GM21737 (cell line): ENCODE measurements around the gene MACROD2.
"Not testable (repeated sequence)": the region's sequence is repeated elsewhere in the genome, so short reads cannot be mapped to it uniquely, and the experiment has no call there.

Source experiments
- ATAC-seq: cut with Tn5 transposase; IDR thresholded peaks from one replicate; pipeline ENCODE4 v1.9.1; 2021; ENCODE audit warnings: mild to moderate bottlenecking, moderate library complexity; ENCODE audit not compliant: unreplicated experiment

MACROD2 gene

DNA sequence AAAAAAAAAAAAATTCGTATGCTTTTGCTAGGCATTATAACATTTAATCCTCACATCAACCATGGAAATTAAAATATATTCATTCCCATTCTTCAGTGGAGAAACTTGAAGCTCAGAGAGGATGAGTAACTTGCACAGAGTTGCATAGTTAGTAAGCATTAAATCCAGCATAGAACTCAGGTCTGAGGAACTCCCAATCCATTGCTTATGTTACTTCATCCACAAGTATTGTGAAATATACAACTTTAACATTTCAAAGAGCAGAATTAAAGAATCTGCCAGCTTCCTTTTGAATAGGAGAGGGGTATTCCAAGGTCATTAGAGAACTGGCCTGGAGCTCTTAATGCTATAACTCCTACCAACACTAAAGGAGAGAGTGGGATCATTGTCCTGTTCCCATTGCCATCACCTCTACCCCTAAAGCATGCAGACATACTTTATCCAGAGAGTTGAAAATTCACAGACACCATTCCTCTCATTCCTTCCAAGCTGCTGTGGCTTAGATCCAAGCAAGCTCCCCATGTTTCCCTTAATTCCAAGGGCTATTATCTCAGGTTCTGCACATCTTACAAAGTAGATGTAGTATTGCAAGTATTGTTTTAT is 250.2 kb downstream of the MACROD2 start:
- ATAC-seq = no peak

- no peak for ATAC-seq
Observed at GRCh38 chr20:14259689-14260088, 264.4 kb downstream of the MACROD2 start.

- no peak for ATAC-seq
Observed at GRCh38 chr20:14260367-14260766, 265.1 kb downstream of the MACROD2 start.

DNA sequence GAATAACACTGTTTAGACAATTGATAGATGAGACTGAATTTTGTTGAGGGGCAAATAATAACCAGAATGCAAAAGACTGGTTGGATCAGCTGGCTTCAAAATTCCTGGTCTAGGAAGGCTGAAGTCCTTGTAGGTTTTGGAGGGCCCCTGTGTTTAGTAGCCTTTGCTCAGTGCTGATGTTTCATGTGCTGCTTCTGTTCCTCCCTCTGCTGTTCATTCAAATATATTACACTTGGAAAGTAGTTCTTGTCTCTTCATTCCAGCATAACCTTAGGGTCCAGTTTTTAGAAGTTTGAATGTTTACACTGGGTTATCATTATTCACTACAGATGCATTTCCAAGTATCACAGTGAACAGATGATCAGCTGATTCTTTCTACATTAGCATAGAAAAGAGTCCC is 269.6 kb downstream of the MACROD2 start:
- ATAC-seq = no peak

DNA sequence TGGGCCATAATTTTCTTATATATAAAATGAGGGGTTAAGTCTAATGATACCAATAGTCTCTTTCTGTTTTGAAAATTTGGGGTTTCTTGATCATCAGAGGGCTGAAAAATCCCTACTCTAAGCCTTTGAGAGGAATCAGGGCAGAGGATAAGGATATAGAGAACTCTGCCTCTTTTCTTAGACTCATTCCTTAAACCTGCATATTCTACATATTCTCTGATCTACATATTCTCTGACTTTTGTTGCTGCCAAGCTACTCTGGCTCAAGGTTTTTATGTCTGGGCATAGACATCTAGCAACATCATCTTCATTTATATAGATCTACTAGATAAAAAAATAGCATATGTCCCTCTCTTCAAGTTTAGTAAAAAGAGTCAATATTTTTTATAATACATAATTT is 270.9 kb downstream of the MACROD2 start:
- ATAC-seq = no peak

DNA sequence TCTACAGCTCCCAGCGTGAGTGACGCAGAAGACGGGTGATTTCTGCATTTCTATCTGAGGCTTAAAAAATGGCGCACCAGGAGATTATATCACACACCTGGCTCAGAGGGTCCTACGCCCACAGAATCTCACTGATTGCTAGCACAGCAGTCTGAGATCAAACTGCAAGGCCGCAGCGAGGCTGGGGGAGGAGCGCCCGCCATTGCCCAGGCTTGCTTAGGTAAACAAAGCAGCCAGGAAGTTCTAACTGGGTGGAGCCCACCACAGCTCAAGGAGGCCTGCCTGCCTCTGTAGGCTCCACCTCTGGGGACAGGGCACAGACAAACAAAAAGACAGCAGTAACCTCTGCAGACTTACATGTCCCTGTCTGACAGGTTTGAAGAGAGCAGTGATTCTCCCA is 275.4 kb downstream of the MACROD2 start:
- ATAC-seq = not testable (repeated sequence)

DNA sequence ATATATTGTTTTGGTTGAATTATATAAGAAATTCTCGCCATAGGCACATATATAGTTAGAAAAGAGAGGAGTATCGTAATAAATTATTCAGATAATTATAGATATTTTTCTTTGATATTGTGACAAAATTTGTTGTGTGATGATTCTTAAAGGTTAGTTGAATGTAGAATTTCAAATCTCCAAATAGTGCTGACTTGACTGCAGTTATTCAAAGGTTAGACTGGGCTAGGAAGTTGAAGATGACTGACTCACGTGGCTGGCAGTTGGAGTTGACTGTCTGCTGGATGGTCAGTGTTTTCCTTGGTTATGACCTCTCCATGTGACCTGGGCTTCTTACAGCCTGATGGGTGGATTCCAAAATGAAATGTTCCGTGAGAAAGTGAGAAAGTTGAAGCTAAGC is 286.8 kb downstream of the MACROD2 start:
- no peak for ATAC-seq

DNA sequence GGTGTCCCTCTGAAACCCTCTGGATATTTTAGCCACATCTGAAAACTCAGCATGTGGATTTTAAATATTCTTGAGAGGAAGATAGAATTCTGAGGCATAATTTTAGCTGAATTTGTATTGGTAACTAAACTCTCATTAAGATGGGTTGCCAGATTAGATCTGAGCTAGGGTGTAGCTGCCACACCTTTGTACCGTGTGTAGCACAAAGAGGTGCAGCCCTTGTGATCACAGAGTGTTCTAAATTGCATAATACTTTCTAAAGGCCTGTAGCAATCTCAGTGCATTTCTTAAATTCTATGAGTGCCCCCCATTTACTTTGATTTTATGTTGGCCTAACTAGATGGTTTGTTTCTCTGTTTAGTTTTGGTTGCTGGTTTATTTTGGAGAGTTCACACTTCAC is 289.1 kb downstream of the MACROD2 start:
- no peak for ATAC-seq

DNA sequence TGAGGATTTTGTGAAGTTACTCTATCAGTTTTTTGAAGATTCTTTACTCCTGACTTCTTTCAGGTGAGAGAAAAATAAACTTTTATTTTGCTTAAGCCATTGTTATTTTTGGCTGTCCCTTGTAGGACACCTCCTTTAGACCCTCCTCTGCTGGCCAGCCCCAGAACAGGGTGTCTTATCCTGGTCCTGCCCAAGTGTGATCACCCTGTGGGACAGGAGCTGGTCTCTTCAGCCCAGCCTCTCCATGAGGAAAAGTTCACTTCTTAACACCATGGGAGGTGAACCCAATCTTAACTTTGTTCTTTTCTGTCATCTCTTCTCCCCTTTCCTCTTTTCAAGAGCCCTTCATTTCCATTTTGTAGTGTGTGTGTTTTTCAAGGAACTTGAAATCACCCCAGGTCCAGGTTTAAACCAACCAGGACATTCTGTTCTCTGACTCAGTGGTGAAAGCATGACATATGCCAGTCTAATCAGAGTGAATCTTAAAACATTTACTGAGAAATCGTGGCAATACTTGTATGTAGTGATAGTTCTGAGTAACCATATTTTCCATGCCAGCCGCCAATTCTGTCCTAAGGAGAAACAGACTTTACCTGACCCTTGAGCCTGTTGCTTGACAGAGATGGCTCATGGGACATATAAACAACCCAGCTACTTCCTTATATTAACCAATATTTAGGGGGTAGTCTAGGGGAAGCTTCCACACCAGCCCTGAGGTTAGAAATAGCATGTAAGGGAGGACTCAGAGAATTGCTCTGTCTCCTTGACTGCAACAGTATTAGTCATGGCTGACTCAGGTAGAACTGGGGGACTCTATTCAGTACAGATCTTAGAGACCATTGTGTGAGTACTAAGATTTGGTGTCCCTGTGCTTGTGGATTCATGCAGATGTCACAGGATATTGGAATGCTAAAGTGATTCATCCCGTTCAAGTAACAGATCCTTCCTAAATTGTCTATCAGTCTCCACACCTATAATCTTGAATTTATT is 293.3 kb downstream of the MACROD2 start:
- no peak for ATAC-seq

DNA sequence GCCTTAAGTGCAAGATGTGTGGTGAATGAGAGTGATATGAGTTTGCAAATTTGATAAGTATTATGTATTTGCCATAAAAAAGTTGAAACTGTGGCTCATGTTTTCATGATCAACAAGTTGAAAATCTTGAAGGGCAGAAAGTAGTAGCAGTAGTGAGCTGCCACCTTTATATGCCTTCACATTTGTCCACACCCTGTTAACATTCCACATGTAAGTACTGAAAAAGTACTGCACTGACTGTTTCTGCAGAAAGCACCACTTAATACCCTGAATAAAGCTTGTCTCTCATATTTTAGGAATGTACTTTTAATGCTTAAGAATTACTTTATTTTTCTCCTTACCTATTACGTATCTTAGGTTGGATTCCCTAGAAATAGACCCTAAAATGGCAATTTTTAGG is 296.2 kb downstream of the MACROD2 start:
- ATAC-seq = no peak

DNA sequence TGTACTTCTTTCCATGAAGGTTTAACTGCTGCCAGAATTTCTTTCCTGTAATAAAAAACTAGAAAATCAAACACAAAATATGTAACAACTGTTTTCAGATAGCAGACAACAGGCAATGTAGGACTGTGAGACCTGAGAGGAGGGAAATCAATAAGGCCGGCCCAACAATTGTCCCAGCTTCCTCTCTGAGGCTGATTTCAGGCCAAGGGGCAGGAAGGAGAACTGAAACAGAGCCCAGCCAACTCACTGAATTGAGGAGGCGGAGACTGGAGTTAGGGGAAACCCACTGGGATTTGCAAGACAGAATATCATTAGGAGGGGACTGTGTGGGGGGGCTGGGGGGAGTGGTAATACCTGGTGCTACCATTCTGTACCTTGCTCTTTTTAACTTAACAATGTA is 299.9 kb downstream of the MACROD2 start:
- no peak for ATAC-seq

DNA sequence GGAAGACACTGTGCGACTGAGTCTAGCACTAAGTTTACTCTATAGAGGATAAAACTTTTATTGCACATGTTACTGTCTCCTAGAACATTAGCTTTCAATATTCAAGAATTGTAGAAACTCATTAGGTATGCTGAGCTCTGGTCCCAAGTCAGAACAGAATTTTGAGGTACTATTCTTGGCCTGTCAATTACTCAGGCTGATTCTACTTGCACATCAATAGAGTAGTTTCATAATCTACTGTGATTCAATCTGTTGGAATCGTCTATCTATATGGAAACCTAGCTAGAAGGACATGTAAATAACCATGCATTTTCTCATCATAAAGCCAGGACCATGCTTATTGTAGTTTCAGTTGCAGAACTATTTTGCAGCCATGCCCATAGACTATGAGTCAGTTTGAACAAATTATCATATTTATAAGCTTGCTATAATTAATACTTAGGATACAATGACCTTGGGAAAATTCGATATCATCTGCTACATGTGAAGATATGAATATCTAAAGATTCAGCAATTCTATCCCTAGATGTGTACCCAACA is 300.5 kb downstream of the MACROD2 start:
- ATAC-seq = no peak

DNA sequence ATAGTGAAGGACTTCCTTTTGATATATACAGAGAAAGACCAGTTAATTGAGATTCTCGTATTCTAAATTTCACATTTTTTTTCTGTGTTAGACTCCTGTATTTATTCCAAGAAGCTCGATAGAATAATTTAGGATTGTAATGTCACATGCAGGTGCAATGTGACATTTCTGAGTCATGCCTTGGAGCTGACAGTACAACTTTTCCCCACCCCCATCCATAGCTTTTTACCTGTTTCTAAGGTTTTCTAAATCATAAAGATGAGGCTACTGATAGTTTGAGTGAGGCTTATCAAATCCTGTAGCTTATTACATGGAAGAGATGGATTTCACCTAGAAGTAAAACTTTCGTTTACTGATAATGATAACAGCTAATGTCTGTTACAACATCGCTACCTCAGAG is 304.5 kb downstream of the MACROD2 start:
- ATAC-seq = no peak

DNA sequence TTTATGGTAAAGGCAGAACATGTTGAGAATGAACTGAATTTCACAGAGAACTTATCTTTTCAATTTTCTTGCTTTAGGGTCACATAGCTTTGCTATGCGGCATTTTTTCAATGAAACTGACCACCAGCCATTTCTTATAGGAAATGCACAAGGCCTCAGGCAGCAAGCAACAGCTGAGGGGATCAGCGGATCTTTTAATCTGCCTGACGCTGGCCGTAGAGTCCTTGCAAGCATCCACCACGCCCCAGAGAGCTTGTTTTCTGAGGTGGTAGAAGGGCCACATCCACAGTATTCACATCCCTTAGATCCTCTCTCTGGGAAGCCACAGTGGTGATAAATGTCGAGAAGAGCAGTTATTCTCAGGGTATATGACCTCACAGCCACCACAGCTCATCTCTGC is 307.8 kb downstream of the MACROD2 start:
- ATAC-seq = no peak

DNA sequence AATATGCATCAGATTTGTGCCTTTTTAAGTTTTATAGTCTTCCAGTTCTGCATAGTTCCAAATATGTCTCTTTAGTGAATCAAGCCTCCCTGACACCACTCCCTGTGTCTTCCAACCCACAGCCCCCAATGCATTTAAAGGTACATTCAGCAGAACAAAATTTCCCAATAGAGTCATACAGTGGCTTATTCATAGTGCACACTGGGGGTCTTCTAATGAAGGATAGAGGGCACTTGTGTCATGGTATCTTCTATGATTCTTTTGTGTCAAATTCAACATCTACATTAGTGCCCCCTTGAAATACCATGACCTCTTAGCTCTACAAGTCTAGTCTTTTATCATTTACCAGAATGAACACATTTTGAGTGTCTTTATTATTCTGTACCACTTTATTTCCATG is 308.3 kb downstream of the MACROD2 start:
- ATAC-seq = no peak

GRCh38 chr20:14304472-14304871 is 309.2 kb downstream of the MACROD2 start:
- no peak for ATAC-seq

DNA sequence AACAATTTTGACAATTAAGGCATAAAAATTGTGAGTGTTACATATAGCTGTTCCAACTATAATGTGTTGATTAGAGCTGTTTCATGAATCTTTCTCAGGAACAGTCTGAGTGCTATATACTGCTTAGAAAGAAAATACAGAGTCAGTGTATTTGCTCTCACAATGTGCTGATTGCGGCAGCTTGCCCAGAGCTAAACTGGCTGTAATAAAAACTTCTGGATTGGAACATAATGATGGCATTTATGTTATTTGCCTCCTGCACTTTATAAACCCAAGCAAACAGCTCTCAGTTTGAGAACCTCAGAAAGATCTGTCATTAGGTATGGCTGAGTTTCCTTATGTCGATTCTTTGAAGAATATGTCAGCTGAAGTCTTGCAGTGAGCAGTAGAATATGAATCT is 312.6 kb downstream of the MACROD2 start:
- no peak for ATAC-seq

DNA sequence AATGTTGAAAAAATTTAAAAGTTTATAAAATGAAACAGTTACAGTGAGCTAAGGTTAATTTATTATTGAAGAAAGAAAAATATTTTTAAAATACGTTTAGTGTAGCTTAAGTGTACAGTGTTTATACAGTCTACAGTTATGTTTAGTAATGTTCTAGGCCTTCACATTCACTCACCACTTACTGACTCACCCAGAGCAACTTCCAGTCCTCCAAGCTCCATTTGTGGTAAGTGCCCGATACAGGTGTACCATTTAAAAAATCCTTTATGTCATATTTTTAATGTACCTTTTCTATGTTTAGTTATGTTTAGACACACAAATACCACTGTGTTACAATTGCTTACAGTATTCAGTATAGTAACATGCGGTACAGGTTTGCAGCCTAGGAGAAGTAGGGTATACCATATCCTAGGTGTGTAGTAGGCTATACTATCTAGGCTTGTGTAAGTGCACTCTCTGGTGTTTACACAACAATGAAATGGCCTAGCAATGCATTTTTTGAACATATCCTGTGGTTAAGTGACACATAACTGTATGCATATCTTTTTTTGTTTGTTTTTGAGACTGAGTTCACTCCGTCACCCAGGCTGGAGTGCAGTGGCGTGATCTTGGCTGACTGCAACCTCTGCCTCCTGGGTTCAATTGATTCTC is 315.8 kb downstream of the MACROD2 start:
- ATAC-seq = no peak

DNA sequence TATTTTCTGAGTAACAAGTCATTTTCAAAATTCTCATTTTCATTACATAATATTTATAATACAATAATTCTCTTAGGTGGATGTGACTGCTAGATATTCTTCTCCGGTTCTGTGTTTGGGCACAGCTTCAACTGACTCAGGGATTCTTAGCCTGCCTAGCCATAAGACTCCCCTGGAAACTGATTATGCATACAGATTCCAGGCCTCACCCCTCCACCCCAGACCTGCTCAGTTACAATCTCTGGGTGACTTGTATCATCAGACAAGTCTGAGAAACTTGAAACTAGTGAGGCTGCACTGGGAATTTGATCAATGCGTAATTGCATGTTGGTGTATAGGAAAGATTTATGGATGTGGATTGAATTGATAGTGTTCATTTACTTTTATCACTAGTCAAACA is 316.7 kb downstream of the MACROD2 start:
- no peak for ATAC-seq

DNA sequence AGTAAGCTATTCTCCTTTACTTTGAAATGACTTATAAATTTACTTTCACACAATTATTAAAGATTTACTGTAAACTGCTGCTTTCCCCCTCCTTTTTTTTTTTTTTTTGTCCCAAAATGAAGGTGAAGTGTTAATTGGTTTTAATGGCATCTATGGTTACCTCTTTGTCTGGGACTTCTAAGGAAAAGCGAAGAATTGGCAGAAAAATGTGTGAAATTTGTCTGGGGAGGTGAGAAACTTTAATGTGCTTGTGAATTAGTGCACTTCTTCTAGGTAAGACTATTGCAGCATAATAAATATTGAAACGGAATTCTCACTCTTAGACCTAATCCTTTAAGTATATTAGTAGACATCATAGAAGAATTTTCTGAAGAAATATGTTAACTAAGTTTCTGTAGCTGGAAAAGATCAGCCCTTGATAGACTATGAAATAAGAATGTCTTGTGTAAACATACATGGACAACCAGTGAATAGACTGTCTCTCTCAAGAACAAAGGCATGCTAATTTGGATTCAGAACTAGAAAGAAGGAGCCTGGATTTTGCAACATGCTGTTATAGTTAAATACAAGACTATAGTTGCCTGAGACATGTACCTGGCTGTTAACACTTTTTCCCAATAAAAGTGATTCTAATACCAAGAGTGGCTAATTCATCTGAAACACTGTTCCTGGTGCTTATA is 318.2 kb downstream of the MACROD2 start:
- ATAC-seq = no peak

DNA sequence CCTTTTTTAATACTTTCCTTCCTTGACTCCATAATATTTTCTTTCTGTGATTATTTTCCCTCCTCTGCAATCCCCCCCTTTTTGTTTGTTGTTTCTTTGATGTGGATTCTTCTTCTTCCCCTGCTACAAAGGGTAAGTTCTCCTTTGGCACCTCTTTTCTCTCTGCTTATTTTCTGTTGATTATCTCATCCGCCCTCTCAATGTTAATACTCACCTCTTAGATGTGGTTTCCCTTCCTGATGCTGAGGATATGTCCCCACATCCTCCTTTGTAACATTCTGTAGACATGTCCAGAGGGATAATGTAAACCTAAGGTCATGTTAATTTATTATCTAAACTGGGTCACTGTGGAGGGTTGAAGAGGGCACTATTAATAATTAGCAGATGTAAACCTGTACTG is 324.4 kb downstream of the MACROD2 start:
- no peak for ATAC-seq
